Vagina (tissue), 2 donors: ENCODE results near the gene DCST2. TPM values are rescaled to one million over a fixed set of nuclear protein-coding genes. Genes with fewer than 3 reads are reported as not detected.

ENCODE experiments used
- DNase-seq, 2 donors: peaks; one replicate each; pipeline ENCODE4 v3.0.0-alpha.2; 2017; ENCODE audit errors: extremely low spot score in 2 of 2
- H3K27ac ChIP-seq: fragments of 200-600 bp; sonication (generic); one replicate; pipeline ENCODE4 v1.5.1; 2019
- H3K27me3 ChIP-seq: fragments of 200-600 bp; sonication (generic); one replicate; pipeline ENCODE4 v1.5.1; 2019
- H3K36me3 ChIP-seq, 2 donors: fragments of 200-600 bp; sonication (generic); one replicate each; pipeline ENCODE4 v1.5.1; 2017 to 2019
- H3K4me1 ChIP-seq: fragments of 200-600 bp; sonication (generic); one replicate; pipeline ENCODE4 v1.5.1; 2019
- H3K4me3 ChIP-seq, 2 donors: fragments of 200-600 bp; sonication (generic); 1 replicate in 1 of 2; 2 replicates in 1 of 2; pipeline ENCODE4 v1.5.1; 2016 to 2019
- H3K9me3 ChIP-seq: fragments of 200-600 bp; sonication (generic); one replicate; pipeline ENCODE4 v1.5.1; 2019
- CTCF ChIP-seq, 3 experiments: fragments of 450-650 bp in 2 of 3; fragments of 200-600 bp in 1 of 3; sonication (generic) in 1 of 3; IDR thresholded peaks; one replicate each; pipeline ENCODE4 v1.5.1; 2017 to 2019; ENCODE audit warnings: antibody characterized with exemption in 3 of 3, mild to moderate bottlenecking in 2 of 3, moderate library complexity in 2 of 3
- POLR2A ChIP-seq, 2 donors: fragments of 450-650 bp; IDR thresholded peaks; one replicate each; pipeline ENCODE4 v1.6.1; 2017; ENCODE audit warnings: antibody characterized with exemption in 2 of 2, mild to moderate bottlenecking in 2 of 2, moderate library complexity in 2 of 2
- POLR2AphosphoS5 ChIP-seq, 2 donors: sonication (generic); formaldehyde crosslinking; IDR thresholded peaks; one replicate each; pipeline ENCODE4 v1.9.0; 2017; ENCODE audit warnings: antibody characterized with exemption in 2 of 2, mild to moderate bottlenecking in 2 of 2, low read depth in 1 of 2; ENCODE audit not compliant: insufficient read depth in 1 of 2
- intact Hi-C: fragments of 100-400 bp; cut with DNase I; formaldehyde crosslinking; loops from one replicate; pipeline ENCODE4 v1.15.1; 2023
- total RNA-seq: library from RNA; depleted of rRNA; stranded (reverse); fragments of >200 nt; gene quantifications from one replicate; pipeline ENCODE4 v1.2.3, GENCODE V29; 2016

DCST2 gene
- total RNA-seq, 1 donor from 2014 or later, result 7.9 TPM

DNA sequence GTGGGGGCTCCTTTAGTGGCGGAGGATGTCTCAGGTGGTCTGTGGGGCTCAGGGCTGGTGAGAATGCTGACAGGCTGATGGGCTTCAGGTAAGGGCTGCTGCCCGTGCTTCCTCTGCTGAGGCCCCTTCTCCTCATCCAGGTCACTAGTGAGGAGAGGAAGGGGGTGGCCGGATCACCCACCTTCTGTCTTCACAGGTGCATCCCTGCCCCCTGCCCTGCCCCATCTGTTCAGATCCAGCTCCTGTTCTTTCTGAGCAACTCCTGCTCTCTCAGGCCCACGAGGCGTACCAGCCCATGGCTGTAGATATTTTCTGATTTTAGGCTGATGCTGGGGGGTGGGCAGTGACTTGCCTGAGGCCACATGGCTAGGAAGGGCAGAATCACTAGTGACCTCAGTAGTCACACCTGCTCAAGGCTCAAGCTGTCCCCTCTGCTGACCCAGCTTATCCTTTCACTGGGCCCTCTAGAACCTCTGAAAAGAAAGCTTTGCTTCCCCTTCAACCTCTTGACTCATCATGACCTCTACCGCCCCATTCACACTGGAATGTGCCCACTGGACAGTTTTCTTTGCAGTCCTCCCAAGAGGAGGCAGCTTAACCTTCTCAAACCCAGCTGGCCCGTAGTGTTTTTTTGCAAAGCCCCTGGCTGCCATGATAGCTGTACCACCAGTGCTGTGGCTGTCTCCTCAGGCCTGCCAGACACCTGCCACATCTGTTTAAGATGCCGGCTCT lies 14.8 kb downstream of the DCST2 start:
- Histone ChIP-seq H3K27me3 (no peaks in the 10 kb centered on the region), H3K4me1 (peaks cover 52% of the 10 kb centered on the region), H3K4me3 (no peak overlapping the region), H3K36me3 (peaks cover 0 to 12% of the 10 kb centered on the region in 2 donors), H3K9me3 (no peaks in the 10 kb centered on the region), H3K27ac (peak overlapping the region; percentile 99)
- TF ChIP-seq CTCF (IDR thresholded peaks at IDR 0.05) (no peak), POLR2A (IDR thresholded peaks at IDR 0.05) (no peak), POLR2AphosphoS5 (IDR thresholded peaks at IDR 0.05; ENCODE audit: insufficient read depth in 1 of 2, low read depth in 1 of 2) (no peak)
- intact Hi-C loops, result loop anchor here (5.0 kb wide), 1 partner anchor 56 kb away; the partner anchor contains the start of gene PYGO2
- DNase-seq, result no peak

GRCh38 chr1:155017946-155018316 lies 15.7 kb downstream of the DCST2 start:
- Histone ChIP-seq H3K27me3 (no peaks in the 10 kb centered on the region), H3K9me3 (no peaks in the 10 kb centered on the region), H3K4me1 (peaks cover 59% of the 10 kb centered on the region), H3K36me3 (peaks cover 0 to 12% of the 10 kb centered on the region in 2 donors), H3K27ac (peak overlapping the region; percentile 99), H3K4me3 (peak overlapping the region; percentile 34 to 54)
- no peak for DNase-seq
- intact Hi-C loops, result loop anchor here (2.0 to 5.0 kb wide), 2 partner anchors 17 to 56 kb away; partner anchors contain the start of gene PYGO2
- no peak for TF ChIP-seq POLR2A (IDR thresholded peaks at IDR 0.05)
- no peak for TF ChIP-seq CTCF (IDR thresholded peaks at IDR 0.05)
- TF ChIP-seq POLR2AphosphoS5 (IDR thresholded peaks at IDR 0.05; ENCODE audit: insufficient read depth in 1 of 2, low read depth in 1 of 2), result no peak

GRCh38 chr1:155017041-155017945 lies 16.3 kb downstream of the DCST2 start:
- TF ChIP-seq CTCF (IDR thresholded peaks at IDR 0.05), result peak; percentile 95 to 98 (median 98)
- TF ChIP-seq POLR2AphosphoS5 (IDR thresholded peaks at IDR 0.05; ENCODE audit: insufficient read depth in 1 of 2, low read depth in 1 of 2), result peak; percentile 74 to 99
- peak in 1 of 2 donors; percentile 16 for TF ChIP-seq POLR2A (IDR thresholded peaks at IDR 0.05)
- H3K9me3 ChIP-seq, result no peaks in the 10 kb centered on the region
- peaks cover 0 to 12% of the 10 kb centered on the region in 2 donors for H3K36me3 ChIP-seq
- peak overlapping the region; percentile 34 to 54 for H3K4me3 ChIP-seq
- peaks cover 66% of the 10 kb centered on the region for H3K4me1 ChIP-seq
- H3K27ac ChIP-seq, result peak overlapping the region; percentile 99
- H3K27me3 ChIP-seq, result no peaks in the 10 kb centered on the region
- intact Hi-C loops, result loop anchor here (2.0 to 5.0 kb wide), 2 partner anchors 16 to 55 kb away; partner anchors contain the start of gene PYGO2
- DNase-seq, result peak in 1 of 2 donors; percentile 97

- peak overlapping the region in 1 of 2 donors; percentile 54 for H3K4me3 ChIP-seq
- TF ChIP-seq CTCF (IDR thresholded peaks at IDR 0.05), result no peak
- TF ChIP-seq POLR2AphosphoS5 (IDR thresholded peaks at IDR 0.05; ENCODE audit: insufficient read depth in 1 of 2, low read depth in 1 of 2), result no peak
- TF ChIP-seq POLR2A (IDR thresholded peaks at IDR 0.05), result no peak
- intact Hi-C loops, result loop anchor here (2.0 to 5.0 kb wide), 2 partner anchors 16 to 54 kb away; partner anchors contain the start of gene PYGO2
Observed at GRCh38 chr1:155016231-155016831, 17.2 kb downstream of the DCST2 start.

More at GRCh38 chr1:155016231-155016831, 17.2 kb downstream of the DCST2 start:
- Histone ChIP-seq H3K4me1 (peaks cover 75% of the 10 kb centered on the region), H3K27ac (peak overlapping the region; percentile 99), H3K9me3 (no peaks in the 10 kb centered on the region), H3K36me3 (peaks cover 0 to 12% of the 10 kb centered on the region in 2 donors), H3K27me3 (no peaks in the 10 kb centered on the region)
- no peak for DNase-seq
